ENCODE measurements around the gene BCAR3.
A peak's percentile ranks its signal among the peaks of the same experiment; 100 is the strongest.

Gene BCAR3

GRCh38 chr1:93614541-93614940 is 67.1 kb downstream of the BCAR3 start:
- DNase-seq = no peak

GRCh38 chr1:93613898-93614297 is 67.7 kb downstream of the BCAR3 start:
- DNase-seq = peak; percentile 75

- no peak for DNase-seq
Measured at GRCh38 chr1:93612510-93612909, 69.1 kb downstream of the BCAR3 start.

GRCh38 chr1:93611668-93612067 is 70.0 kb downstream of the BCAR3 start:
- DNase-seq = no peak

GRCh38 chr1:93609536-93609935 is 72.1 kb downstream of the BCAR3 start:
- no peak for DNase-seq

GRCh38 chr1:93608187-93609109 is 73.2 kb downstream of the BCAR3 start:
- DNase-seq = peak; percentile 75

GRCh38 chr1:93607814-93608186 is 73.8 kb downstream of the BCAR3 start:
- no peak for DNase-seq

GRCh38 chr1:93605812-93606512 is 75.7 kb downstream of the BCAR3 start:
- DNase-seq = no peak

- DNase-seq = no peak
Measured at GRCh38 chr1:93605026-93605568, 76.5 kb downstream of the BCAR3 start.

GRCh38 chr1:93604411-93604810 is 77.2 kb downstream of the BCAR3 start:
- DNase-seq = no peak

- DNase-seq = no peak
Measured at GRCh38 chr1:93603601-93604000, 78.0 kb downstream of the BCAR3 start.

GRCh38 chr1:93603106-93603505 is 78.5 kb downstream of the BCAR3 start:
- DNase-seq = no peak

- no peak for DNase-seq
Measured at GRCh38 chr1:93602101-93602500, 79.5 kb downstream of the BCAR3 start.

GRCh38 chr1:93601686-93602085 is 80.0 kb downstream of the BCAR3 start:
- DNase-seq = no peak

- DNase-seq = no peak
Measured at GRCh38 chr1:93600663-93601062, 81.0 kb downstream of the BCAR3 start.

- DNase-seq = no peak
Measured at GRCh38 chr1:93599479-93599878, 82.2 kb downstream of the BCAR3 start.

- peak; percentile 14 for DNase-seq
Measured at GRCh38 chr1:93598861-93599439, 82.7 kb downstream of the BCAR3 start.

GRCh38 chr1:93598396-93598795 is 83.2 kb downstream of the BCAR3 start:
- DNase-seq = no peak

- DNase-seq = peak; percentile 88
Measured at GRCh38 chr1:93597709-93598108, 83.9 kb downstream of the BCAR3 start.

- DNase-seq = no peak
Measured at GRCh38 chr1:93596329-93597089, 85.1 kb downstream of the BCAR3 start.

GRCh38 chr1:93595743-93596142 is 85.9 kb downstream of the BCAR3 start:
- DNase-seq = no peak

GRCh38 chr1:93595266-93595665 is 86.4 kb downstream of the BCAR3 start:
- DNase-seq = peak; percentile 83

GRCh38 chr1:93594603-93594880 is 87.1 kb downstream of the BCAR3 start:
- DNase-seq = no peak
